ENCODE measurements around the gene IL12RB2. TPM values are rescaled to one million over a fixed set of nuclear protein-coding genes. Genes with fewer than 3 reads are reported as not detected.
"Not testable (repeated sequence)": the region's sequence is repeated elsewhere in the genome, so short reads cannot be mapped to it uniquely, and the experiment has no call there.

Gene IL12RB2
- total RNA-seq, 1 experiment from 2014 or later, result not detected

- Histone ChIP-seq H3F3A (ENCODE audit: low read length, unreplicated experiment) (no peaks in the 10 kb centered on the region), H3K4me1 (ENCODE audit: insufficient read depth, low read length) (no peaks in the 10 kb centered on the region), H3K27me3 (ENCODE audit: low read length) (no peaks in the 10 kb centered on the region), H3K4me3 (ENCODE audit: low read length) (no peak overlapping the region), H2AFZ (ENCODE audit: low read length) (no peak overlapping the region), H3K4me2 (ENCODE audit: low read length) (no peak overlapping the region), H3K9me2 (replicated peaks; ENCODE audit: low read length) (no peaks in the 10 kb centered on the region), H3K9ac (ENCODE audit: low read length) (no peak overlapping the region), H3K9me3 (ENCODE audit: low read length) (no peaks in the 10 kb centered on the region), H4K20me1 (ENCODE audit: low read length) (no peaks in the 10 kb centered on the region), H3K36me3 (ENCODE audit: low read depth, low read length) (no peaks in the 10 kb centered on the region), H3K79me2 (ENCODE audit: low read length) (no peaks in the 10 kb centered on the region), H3K27ac (ENCODE audit: low read length) (no peak overlapping the region)
- intact Hi-C loops (cut with micrococcal nuclease), result no loop called here
- peak; percentile 35 for DNase-seq
- no peak for ATAC-seq
- TF ChIP-seq EZH2 (IDR thresholded peaks at IDR 0.05; ENCODE audit: low read length, unreplicated experiment) (no peak), EZH2phosphoT487 (IDR thresholded peaks at IDR 0.05; ENCODE audit: borderline replicate concordance, low read length) (no peak)
- TF ChIP-seq, protein P1, sequence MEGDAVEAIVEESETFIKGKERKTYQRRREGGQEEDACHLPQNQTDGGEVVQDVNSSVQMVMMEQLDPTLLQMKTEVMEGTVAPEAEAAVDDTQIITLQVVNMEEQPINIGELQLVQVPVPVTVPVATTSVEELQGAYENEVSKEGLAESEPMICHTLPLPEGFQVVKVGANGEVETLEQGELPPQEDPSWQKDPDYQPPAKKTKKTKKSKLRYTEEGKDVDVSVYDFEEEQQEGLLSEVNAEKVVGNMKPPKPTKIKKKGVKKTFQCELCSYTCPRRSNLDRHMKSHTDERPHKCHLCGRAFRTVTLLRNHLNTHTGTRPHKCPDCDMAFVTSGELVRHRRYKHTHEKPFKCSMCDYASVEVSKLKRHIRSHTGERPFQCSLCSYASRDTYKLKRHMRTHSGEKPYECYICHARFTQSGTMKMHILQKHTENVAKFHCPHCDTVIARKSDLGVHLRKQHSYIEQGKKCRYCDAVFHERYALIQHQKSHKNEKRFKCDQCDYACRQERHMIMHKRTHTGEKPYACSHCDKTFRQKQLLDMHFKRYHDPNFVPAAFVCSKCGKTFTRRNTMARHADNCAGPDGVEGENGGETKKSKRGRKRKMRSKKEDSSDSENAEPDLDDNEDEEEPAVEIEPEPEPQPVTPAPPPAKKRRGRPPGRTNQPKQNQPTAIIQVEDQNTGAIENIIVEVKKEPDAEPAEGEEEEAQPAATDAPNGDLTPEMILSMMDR (conservative IDR thresholded peaks at IDR 0.05; ENCODE audit: low read depth, low read length), result no peak
- BruUV-seq (replicated peaks), result no TSS peak
- ChIA-PET POLR2A (ENCODE audit: unreplicated experiment) (interaction anchor here (0.7 kb wide), 1 partner anchor 391 kb away, joined by 3 read pairs; no protein-coding TSS in a partner anchor), CTCF (no interaction called here)
Measured at GRCh38 chr1:67441183-67441582, 133.5 kb downstream of the IL12RB2 start.

GRCh38 chr1:67441739-67442281 lies 134.1 kb downstream of the IL12RB2 start:
- H3K4me3 ChIP-seq (ENCODE audit: low read length), result no peak overlapping the region
- ChIA-PET POLR2A (ENCODE audit: unreplicated experiment) (interaction anchor here (0.7 kb wide), 1 partner anchor 390 kb away, joined by 3 read pairs; no protein-coding TSS in a partner anchor), CTCF (no interaction called here)
- no peak overlapping the region for H3K4me2 ChIP-seq (ENCODE audit: low read length)
- no peak overlapping the region for H2AFZ ChIP-seq (ENCODE audit: low read length)
- TF ChIP-seq EZH2phosphoT487 (IDR thresholded peaks at IDR 0.05; ENCODE audit: borderline replicate concordance, low read length) (no peak), EZH2 (IDR thresholded peaks at IDR 0.05; ENCODE audit: low read length, unreplicated experiment) (no peak)
- TF ChIP-seq, protein P1 (conservative IDR thresholded peaks at IDR 0.05; ENCODE audit: low read depth, low read length), result no peak
- no peaks in the 10 kb centered on the region for H3K9me3 ChIP-seq (ENCODE audit: low read length)
- H3K27ac ChIP-seq (ENCODE audit: low read length), result no peak overlapping the region
- ATAC-seq (no peak), DNase-seq (no peak)
- H3K79me2 ChIP-seq (ENCODE audit: low read length), result no peaks in the 10 kb centered on the region
- H3K9ac ChIP-seq (ENCODE audit: low read length), result no peak overlapping the region
- no TSS peak for BruUV-seq (replicated peaks)
- H3K36me3 ChIP-seq (ENCODE audit: low read depth, low read length), result no peaks in the 10 kb centered on the region
- H3K27me3 ChIP-seq (ENCODE audit: low read length), result no peaks in the 10 kb centered on the region
- H3F3A ChIP-seq (ENCODE audit: low read length, unreplicated experiment), result no peaks in the 10 kb centered on the region
- intact Hi-C loops (cut with micrococcal nuclease), result no loop called here
- H3K4me1 ChIP-seq (ENCODE audit: insufficient read depth, low read length), result no peaks in the 10 kb centered on the region
- H3K9me2 ChIP-seq (replicated peaks; ENCODE audit: low read length), result no peaks in the 10 kb centered on the region
- H4K20me1 ChIP-seq (ENCODE audit: low read length), result no peaks in the 10 kb centered on the region

DNA sequence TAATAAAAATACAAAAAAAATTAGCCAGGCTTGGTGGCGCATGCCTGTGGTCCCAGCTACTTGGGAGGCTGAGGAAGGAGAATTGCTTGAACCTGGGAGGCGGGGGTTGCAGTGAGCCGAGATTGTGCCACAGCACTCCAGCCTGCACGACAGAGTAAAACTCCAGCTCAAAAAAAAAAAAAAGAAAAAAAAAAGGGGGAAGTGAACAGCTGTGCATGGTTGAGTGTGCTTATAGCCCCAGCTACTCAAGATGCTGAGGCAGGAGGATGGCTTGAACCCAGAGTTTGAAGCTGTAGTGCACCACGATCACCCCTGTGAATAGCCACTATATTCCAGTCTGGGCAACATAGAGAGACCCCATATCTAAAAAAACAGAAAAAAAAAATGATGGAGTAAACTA lies 138.3 kb downstream of the IL12RB2 start:
- POLR2A ChIA-PET (ENCODE audit: unreplicated experiment); H3K79me2 ChIP-seq (ENCODE audit: low read length); H3K36me3 ChIP-seq (ENCODE audit: low read depth, low read length); H3K4me2 ChIP-seq (ENCODE audit: low read length); intact Hi-C loops (cut with micrococcal nuclease); BruUV-seq (replicated peaks); H3K27ac ChIP-seq (ENCODE audit: low read length); H3K27me3 ChIP-seq (ENCODE audit: low read length); H2AFZ ChIP-seq (ENCODE audit: low read length); H3K9ac ChIP-seq (ENCODE audit: low read length); H3K9me2 ChIP-seq (replicated peaks; ENCODE audit: low read length); H3K4me1 ChIP-seq (ENCODE audit: insufficient read depth, low read length); ATAC-seq; H3K9me3 ChIP-seq (ENCODE audit: low read length); H4K20me1 ChIP-seq (ENCODE audit: low read length); DNase-seq; H3F3A ChIP-seq (ENCODE audit: low read length, unreplicated experiment); H3K4me3 ChIP-seq (ENCODE audit: low read length): not testable (repeated sequence)
- CTCF ChIA-PET, result interaction anchor here (0.7 kb wide), 1 partner anchor 268 kb away, joined by 5 read pairs; no protein-coding TSS in a partner anchor

Other genes starting within 250 kb of the IL12RB2 start
- not detected in 2 replicates for gene C1orf141, start 172.9 kb upstream of the IL12RB2 start, total RNA-seq (2014; rRNA removed)
- gene IL23R, start 141.4 kb upstream of the IL12RB2 start, total RNA-seq (2014; rRNA removed), result not detected in 2 replicates
- 256 and 337 TPM in 2 replicates for gene SERBP1, start 122.5 kb downstream of the IL12RB2 start, total RNA-seq (2014; rRNA removed)